ENCODE results near the gene SRPK3. TPM values are rescaled to one million over a fixed set of nuclear protein-coding genes. Genes with fewer than 3 reads are reported as not detected.

SRPK3 gene
- total and polyA plus RNA-seq, 2 experiments from 2014 or later: 0.15 TPM; not detected in 1

DNA sequence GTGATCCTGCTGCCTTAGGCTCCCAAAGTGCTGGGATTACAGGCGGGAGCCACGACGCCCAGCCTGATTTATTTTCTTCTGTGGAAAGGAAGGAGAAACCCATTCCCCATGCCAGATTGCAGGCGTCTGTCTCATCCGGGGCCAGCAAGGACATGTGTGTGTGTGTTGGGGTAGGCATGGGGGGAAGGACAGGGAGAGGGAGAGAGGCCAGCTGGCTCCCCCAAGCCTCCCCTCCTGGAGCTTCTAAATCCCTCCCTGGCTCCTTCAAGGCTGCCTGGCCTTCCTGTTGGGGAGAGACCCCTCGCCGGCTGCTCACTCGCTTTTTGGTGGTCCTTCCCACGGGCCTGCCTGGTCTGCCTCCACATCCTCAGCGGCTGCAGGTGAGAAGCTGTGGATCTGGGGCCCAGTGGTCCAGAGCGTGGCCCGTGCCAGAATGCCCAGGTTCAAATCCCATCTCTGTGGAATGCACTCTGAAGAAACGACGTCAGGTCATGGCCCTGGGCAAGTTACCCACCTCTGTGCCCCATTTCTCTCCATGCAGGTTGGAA lies 18.1 kb upstream of the SRPK3 start:
- ATAC-seq (no peak), DNase-seq (ENCODE audit: low spot score) (no peak)
- H3K4me1 ChIP-seq (ENCODE audit: insufficient read depth): no peaks in the 10 kb centered on the region
- H3K9me3 Mint-ChIP-seq: no peaks in the 10 kb centered on the region
- no peak overlapping the region for H3K4me3 Mint-ChIP-seq
- TF ChIP-seq STAT1 (IDR thresholded peaks at IDR 0.05; ENCODE audit: unreplicated experiment) (no peak), EZH2 (IDR thresholded peaks at IDR 0.05; ENCODE audit: low read depth, unreplicated experiment) (no peak), NANOG (IDR thresholded peaks at IDR 0.05; ENCODE audit: borderline replicate concordance) (no peak), ZNF114 (CRISPR knock-in tag; IDR thresholded peaks at IDR 0.05) (no peak)
- TF ChIP-seq, protein P1, sequence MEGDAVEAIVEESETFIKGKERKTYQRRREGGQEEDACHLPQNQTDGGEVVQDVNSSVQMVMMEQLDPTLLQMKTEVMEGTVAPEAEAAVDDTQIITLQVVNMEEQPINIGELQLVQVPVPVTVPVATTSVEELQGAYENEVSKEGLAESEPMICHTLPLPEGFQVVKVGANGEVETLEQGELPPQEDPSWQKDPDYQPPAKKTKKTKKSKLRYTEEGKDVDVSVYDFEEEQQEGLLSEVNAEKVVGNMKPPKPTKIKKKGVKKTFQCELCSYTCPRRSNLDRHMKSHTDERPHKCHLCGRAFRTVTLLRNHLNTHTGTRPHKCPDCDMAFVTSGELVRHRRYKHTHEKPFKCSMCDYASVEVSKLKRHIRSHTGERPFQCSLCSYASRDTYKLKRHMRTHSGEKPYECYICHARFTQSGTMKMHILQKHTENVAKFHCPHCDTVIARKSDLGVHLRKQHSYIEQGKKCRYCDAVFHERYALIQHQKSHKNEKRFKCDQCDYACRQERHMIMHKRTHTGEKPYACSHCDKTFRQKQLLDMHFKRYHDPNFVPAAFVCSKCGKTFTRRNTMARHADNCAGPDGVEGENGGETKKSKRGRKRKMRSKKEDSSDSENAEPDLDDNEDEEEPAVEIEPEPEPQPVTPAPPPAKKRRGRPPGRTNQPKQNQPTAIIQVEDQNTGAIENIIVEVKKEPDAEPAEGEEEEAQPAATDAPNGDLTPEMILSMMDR (conservative IDR thresholded peaks at IDR 0.05; ENCODE audit: low read depth in 2 of 2): no peak
- H3K36me3 ChIP-seq (ENCODE audit: insufficient read depth): no peaks in the 10 kb centered on the region
- H3K79me2 ChIP-seq (replicated peaks; ENCODE audit: insufficient read depth): no peaks in the 10 kb centered on the region
- H3F3A ChIP-seq (replicated peaks; ENCODE audit: low read depth): no peaks in the 10 kb centered on the region
- H3K27ac ChIP-seq (ENCODE audit: low read depth): no peak overlapping the region
- no peak overlapping the region for H3K4me2 ChIP-seq
- no peak overlapping the region for H3K4me3 ChIP-seq
- H3K4me1 Mint-ChIP-seq: peaks cover 5% of the 10 kb centered on the region; the same call in 2 of the 3 replicates
- no peaks in the 10 kb centered on the region for H3K9me2 ChIP-seq (ENCODE audit: insufficient read depth)
- H3K36me3 Mint-ChIP-seq (ENCODE audit: low read depth): no peaks in the 10 kb centered on the region
- H2AFZ ChIP-seq: no peak overlapping the region
- no peaks in the 10 kb centered on the region for H4K20me1 ChIP-seq (replicated peaks; ENCODE audit: insufficient read depth)
- peaks cover 6% of the 10 kb centered on the region for H3K27me3 Mint-ChIP-seq (ENCODE audit: insufficient read depth, low read depth, poor library complexity)
- no peaks in the 10 kb centered on the region for H3K27me3 ChIP-seq (ENCODE audit: insufficient read depth)
- H3K27ac Mint-ChIP-seq: no peak overlapping the region

DNA sequence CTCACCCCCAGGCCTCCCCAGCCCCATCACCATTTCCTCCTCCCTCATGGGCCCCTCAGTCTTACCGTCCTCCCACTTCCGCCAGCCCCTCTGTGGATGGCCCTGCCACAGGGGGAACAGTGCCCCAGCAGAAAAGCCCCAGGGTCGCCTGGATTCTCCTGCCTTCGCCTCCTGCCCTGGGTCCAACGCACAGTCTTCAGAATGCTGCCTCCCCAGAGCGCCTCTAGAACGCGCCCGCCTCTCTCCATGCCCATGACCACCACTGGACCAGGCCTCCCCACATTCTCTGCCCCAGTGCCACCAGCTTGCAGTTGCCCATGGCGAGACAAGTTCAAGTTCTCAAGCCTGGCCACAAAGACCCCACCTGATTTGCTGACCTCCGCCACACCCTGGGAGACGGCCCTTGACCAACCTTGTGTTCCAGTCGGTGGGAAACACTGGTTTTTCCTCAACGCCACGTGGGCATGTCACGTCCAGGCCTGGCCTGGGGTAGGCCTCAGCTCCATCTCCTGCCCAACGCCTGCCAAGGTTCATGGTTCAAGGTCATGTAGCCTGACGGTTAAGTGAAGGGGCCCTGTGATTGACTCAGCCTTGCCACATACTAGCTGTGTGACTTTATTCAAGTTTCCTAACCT lies 17.4 kb upstream of the SRPK3 start:
- no peak overlapping the region for H2AFZ ChIP-seq
- no peak for ATAC-seq
- Mint-ChIP-seq H3K36me3 (ENCODE audit: low read depth) (no peaks in the 10 kb centered on the region), H3K4me3 (no peak overlapping the region), H3K9me3 (no peaks in the 10 kb centered on the region), H3K4me1 (peaks cover 5% of the 10 kb centered on the region; the same call in 2 of the 3 replicates), H3K27ac (no peak overlapping the region), H3K27me3 (ENCODE audit: insufficient read depth, low read depth, poor library complexity) (peaks cover 6% of the 10 kb centered on the region)
- H3F3A ChIP-seq (replicated peaks; ENCODE audit: low read depth): no peaks in the 10 kb centered on the region
- no peak overlapping the region for H3K27ac ChIP-seq (ENCODE audit: low read depth)
- H3K36me3 ChIP-seq (ENCODE audit: insufficient read depth): no peaks in the 10 kb centered on the region
- H3K27me3 ChIP-seq (ENCODE audit: insufficient read depth): no peaks in the 10 kb centered on the region
- H3K4me2 ChIP-seq: no peak overlapping the region
- H3K79me2 ChIP-seq (replicated peaks; ENCODE audit: insufficient read depth): no peaks in the 10 kb centered on the region
- no peaks in the 10 kb centered on the region for H3K4me1 ChIP-seq (ENCODE audit: insufficient read depth)
- no peak overlapping the region for H3K4me3 ChIP-seq
- DNase-seq (ENCODE audit: low spot score): no peak
- H3K9me2 ChIP-seq (ENCODE audit: insufficient read depth): no peaks in the 10 kb centered on the region
- H4K20me1 ChIP-seq (replicated peaks; ENCODE audit: insufficient read depth): no peaks in the 10 kb centered on the region
- TF ChIP-seq, protein P2, sequence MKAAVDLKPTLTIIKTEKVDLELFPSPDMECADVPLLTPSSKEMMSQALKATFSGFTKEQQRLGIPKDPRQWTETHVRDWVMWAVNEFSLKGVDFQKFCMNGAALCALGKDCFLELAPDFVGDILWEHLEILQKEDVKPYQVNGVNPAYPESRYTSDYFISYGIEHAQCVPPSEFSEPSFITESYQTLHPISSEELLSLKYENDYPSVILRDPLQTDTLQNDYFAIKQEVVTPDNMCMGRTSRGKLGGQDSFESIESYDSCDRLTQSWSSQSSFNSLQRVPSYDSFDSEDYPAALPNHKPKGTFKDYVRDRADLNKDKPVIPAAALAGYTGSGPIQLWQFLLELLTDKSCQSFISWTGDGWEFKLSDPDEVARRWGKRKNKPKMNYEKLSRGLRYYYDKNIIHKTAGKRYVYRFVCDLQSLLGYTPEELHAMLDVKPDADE (IDR thresholded peaks at IDR 0.05): no peak
- TF ChIP-seq, protein P3, sequence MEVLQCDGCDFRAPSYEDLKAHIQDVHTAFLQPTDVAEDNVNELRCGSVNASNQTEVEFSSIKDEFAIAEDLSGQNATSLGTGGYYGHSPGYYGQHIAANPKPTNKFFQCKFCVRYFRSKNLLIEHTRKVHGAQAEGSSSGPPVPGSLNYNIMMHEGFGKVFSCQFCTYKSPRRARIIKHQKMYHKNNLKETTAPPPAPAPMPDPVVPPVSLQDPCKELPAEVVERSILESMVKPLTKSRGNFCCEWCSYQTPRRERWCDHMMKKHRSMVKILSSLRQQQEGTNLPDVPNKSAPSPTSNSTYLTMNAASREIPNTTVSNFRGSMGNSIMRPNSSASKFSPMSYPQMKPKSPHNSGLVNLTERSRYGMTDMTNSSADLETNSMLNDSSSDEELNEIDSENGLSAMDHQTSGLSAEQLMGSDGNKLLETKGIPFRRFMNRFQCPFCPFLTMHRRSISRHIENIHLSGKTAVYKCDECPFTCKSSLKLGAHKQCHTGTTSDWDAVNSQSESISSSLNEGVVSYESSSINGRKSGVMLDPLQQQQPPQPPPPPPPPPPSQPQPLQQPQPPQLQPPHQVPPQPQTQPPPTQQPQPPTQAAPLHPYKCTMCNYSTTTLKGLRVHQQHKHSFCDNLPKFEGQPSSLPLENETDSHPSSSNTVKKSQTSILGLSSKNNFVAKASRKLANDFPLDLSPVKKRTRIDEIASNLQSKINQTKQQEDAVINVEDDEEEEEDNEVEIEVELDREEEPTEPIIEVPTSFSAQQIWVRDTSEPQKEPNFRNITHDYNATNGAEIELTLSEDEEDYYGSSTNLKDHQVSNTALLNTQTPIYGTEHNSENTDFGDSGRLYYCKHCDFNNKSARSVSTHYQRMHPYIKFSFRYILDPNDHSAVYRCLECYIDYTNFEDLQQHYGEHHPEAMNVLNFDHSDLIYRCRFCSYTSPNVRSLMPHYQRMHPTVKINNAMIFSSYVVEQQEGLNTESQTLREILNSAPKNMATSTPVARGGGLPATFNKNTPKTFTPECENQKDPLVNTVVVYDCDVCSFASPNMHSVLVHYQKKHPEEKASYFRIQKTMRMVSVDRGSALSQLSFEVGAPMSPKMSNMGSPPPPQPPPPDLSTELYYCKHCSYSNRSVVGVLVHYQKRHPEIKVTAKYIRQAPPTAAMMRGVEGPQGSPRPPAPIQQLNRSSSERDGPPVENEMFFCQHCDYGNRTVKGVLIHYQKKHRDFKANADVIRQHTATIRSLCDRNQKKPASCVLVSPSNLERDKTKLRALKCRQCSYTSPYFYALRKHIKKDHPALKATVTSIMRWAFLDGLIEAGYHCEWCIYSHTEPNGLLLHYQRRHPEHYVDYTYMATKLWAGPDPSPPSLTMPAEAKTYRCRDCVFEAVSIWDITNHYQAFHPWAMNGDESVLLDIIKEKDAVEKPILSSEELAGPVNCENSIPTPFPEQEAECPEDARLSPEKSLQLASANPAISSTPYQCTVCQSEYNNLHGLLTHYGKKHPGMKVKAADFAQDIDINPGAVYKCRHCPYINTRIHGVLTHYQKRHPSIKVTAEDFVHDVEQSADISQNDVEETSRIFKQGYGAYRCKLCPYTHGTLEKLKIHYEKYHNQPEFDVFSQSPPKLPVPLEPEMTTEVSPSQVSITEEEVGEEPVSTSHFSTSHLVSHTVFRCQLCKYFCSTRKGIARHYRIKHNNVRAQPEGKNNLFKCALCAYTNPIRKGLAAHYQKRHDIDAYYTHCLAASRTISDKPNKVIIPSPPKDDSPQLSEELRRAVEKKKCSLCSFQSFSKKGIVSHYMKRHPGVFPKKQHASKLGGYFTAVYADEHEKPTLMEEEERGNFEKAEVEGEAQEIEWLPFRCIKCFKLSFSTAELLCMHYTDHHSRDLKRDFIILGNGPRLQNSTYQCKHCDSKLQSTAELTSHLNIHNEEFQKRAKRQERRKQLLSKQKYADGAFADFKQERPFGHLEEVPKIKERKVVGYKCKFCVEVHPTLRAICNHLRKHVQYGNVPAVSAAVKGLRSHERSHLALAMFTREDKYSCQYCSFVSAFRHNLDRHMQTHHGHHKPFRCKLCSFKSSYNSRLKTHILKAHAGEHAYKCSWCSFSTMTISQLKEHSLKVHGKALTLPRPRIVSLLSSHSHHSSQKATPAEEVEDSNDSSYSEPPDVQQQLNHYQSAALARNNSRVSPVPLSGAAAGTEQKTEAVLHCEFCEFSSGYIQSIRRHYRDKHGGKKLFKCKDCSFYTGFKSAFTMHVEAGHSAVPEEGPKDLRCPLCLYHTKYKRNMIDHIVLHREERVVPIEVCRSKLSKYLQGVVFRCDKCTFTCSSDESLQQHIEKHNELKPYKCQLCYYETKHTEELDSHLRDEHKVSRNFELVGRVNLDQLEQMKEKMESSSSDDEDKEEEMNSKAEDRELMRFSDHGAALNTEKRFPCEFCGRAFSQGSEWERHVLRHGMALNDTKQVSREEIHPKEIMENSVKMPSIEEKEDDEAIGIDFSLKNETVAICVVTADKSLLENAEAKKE (CRISPR knock-in tag; IDR thresholded peaks at IDR 0.05): no peak
- TF ChIP-seq NANOG (IDR thresholded peaks at IDR 0.05; ENCODE audit: borderline replicate concordance) (no peak), ZNF114 (CRISPR knock-in tag; IDR thresholded peaks at IDR 0.05) (no peak), CREB1 (CRISPR knock-in tag; IDR thresholded peaks at IDR 0.05; ENCODE audit: low read depth) (no peak)
